ENCODE data around the gene MICU1.

The MICU1 gene

DNA sequence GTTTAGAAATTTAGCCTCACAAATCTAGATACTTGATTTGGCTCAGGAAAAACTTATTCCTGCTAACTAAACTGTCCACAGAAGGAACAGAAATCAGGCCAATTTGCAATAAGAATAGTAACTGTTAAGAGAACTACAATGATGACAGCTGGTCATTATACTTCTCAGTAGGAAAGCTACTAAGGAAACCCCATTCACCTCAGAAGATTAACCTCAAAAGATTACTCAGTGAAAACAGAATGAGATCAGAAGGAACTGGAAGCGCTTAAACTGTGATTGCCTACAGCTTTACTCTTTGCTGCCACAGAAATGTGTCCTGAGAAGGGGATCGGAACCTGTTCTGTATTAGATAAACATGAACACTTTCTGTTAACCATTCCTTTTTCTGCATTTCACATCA, 246.8 kb downstream of the MICU1 start:
- no peak overlapping the region for H3K4me3 ChIP-seq (ENCODE audit: low read depth, low read length)
- no peak for DNase-seq (ENCODE audit: low read depth)
- TF ChIP-seq, protein P1, sequence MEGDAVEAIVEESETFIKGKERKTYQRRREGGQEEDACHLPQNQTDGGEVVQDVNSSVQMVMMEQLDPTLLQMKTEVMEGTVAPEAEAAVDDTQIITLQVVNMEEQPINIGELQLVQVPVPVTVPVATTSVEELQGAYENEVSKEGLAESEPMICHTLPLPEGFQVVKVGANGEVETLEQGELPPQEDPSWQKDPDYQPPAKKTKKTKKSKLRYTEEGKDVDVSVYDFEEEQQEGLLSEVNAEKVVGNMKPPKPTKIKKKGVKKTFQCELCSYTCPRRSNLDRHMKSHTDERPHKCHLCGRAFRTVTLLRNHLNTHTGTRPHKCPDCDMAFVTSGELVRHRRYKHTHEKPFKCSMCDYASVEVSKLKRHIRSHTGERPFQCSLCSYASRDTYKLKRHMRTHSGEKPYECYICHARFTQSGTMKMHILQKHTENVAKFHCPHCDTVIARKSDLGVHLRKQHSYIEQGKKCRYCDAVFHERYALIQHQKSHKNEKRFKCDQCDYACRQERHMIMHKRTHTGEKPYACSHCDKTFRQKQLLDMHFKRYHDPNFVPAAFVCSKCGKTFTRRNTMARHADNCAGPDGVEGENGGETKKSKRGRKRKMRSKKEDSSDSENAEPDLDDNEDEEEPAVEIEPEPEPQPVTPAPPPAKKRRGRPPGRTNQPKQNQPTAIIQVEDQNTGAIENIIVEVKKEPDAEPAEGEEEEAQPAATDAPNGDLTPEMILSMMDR (IDR thresholded peaks at IDR 0.05; ENCODE audit: insufficient read depth, low read depth, low read length, missing control alignments): no peak

DNA sequence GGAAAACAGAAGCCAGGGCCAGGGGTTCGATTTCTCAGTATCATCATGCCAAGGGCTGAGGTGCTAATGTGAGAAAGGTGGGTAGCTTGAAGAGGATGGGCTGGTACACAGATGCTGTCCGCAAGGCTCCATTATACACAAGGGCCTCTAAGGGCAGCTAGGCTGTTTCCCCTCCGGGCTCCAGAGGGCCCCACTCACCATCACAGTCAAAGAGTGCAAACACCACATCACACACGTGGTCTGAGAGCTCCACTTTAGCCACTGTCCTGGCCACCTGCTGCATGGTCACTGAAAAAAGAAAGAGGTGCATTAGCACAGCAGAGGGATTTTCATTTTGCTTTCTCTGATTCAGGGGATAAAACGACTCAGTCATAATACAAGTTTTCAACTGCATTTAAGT, 250.3 kb downstream of the MICU1 start:
- no peak overlapping the region for H3K4me3 ChIP-seq (ENCODE audit: low read depth, low read length)
- DNase-seq (ENCODE audit: low read depth): peak; percentile 15
- TF ChIP-seq, protein P1 (IDR thresholded peaks at IDR 0.05; ENCODE audit: insufficient read depth, low read depth, low read length, missing control alignments): no peak

DNA sequence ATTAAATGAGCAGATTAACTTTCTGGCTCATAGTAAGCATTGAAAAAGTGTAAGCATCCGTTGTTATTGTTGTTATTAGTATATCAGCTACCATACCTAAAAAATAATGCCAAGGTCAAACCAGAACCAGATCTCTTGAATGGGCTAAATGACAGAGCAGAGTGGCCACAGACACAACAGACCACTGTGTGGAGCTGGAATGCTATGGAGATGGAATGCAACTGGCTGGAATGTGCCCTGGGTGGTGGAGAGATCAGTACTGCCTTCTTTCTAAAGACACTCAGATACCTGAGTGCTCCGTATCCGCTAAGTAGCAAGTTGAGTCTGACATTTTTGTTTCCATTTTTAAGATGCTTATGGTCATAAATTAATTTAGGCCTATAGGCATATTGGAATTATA, 250.7 kb downstream of the MICU1 start:
- no peak overlapping the region for H3K4me3 ChIP-seq (ENCODE audit: low read depth, low read length)
- TF ChIP-seq, protein P1 (IDR thresholded peaks at IDR 0.05; ENCODE audit: insufficient read depth, low read depth, low read length, missing control alignments): no peak
- no peak for DNase-seq (ENCODE audit: low read depth)

DNA sequence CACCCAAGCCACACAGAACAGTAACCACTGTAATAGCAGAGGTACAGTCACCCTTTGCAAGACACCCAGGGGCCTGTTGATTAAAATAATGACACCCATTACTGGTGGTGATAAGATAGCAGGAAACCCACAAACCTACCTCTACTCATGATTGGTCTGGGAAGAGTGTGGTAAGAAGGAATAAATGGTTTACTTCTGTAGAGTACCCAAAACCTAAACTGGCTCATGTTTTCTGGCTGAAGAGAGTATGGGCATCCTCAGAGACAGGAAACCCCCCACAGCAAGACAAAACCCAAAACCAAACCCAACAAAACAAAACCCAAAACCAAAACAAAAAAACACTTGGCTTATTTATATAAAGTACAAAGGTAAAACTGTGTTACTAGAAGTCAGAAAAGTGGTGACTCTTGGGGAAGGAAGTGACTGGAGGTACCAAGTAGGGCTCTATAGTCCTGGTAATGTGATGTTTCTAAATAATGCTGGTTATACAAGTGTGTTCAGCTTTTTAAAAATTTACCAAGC, 255.6 kb downstream of the MICU1 start:
- TF ChIP-seq, protein P1 (IDR thresholded peaks at IDR 0.05; ENCODE audit: insufficient read depth, low read depth, low read length, missing control alignments): no peak
- peak; percentile 43 for DNase-seq (ENCODE audit: low read depth)

DNA sequence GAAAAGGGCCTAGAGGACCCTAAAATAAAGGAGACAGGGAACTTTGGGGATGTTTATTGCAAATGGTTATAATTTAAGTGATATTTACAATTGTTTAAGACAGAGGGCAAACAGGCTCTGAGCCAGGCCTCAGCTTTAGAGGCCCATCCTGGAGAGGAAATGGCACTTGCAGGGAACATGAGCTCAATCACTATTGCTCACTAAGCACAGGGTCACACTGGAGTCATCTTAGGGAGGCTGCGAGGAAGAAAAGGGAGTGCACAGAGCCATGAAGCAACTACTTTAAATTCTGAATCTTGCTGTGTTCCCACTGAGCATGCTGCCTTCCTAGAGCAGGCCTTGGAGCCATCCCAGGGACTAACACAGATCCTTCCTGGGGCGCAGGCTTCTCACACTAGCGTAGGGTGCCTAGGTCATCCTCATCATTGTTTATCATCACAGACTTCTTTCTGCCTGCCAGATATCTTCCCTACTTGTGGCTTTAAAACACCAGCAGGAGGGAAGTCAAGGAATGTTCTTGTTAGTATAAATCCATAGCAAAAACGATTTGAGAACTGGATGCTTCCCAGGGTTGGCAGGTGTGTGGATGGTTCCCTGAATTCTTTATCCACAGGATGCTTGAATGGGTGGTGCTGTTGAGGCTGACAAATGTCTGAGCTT, 258.4 kb downstream of the MICU1 start:
- TF ChIP-seq, protein P1 (IDR thresholded peaks at IDR 0.05; ENCODE audit: insufficient read depth, low read depth, low read length, missing control alignments): no peak
- H3K4me3 ChIP-seq (ENCODE audit: low read depth, low read length): no peak overlapping the region
- DNase-seq (ENCODE audit: low read depth): no peak

More for the DNA sequence above, 255.6 kb downstream of the MICU1 start:
- H3K4me3 ChIP-seq (ENCODE audit: low read depth, low read length): no peak overlapping the region

DNA sequence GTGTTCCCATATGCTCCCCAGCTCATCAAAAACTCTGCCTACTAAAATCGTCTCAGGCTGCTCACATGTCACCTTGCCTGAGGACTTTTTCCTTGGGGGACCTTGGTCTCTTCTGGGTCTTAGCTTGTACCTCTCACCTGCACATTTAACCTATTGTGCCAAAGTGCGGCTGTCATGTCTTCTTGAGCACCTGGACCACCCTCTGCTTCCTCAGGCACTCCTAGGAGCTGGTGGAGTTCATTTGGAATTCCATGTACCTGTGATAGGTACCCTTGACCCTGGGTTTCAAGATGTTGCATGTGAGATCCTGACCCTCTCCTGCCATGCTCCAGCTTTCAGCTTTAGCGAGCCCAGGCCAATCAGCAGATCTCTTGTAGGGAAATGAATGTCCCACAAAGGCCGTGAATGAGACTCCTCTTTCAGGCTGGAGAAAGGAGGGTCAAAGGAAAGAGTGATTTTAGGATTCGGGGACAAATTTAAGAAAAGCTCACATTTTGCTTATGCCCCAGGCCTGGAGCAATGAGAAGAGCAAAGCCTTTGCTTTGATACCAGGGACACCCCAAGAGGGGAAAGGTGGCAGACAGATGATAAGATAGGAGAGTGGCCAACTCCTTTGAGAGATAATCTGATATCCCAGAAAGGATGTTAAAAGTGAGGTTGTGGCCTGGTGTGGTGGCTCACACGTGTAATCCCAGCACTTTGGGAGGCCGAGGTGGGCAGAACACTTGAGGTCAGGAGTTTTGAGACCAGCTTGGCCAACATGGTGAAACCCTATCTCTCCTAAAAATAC, 260.6 kb downstream of the MICU1 start:
- no peak overlapping the region for H3K4me3 ChIP-seq (ENCODE audit: low read depth, low read length)
- no peak for DNase-seq (ENCODE audit: low read depth)
- TF ChIP-seq, protein P1 (IDR thresholded peaks at IDR 0.05; ENCODE audit: insufficient read depth, low read depth, low read length, missing control alignments): no peak
